HG02840 (cell line): ENCODE data around the gene HES5.
"Not testable (repeated sequence)": the region's sequence is repeated elsewhere in the genome, so short reads cannot be mapped to it uniquely, and the experiment has no call there.

Experiments
- ATAC-seq: cut with Tn5 transposase; IDR thresholded peaks from one replicate; pipeline ENCODE4 v1.9.1; 2021; ENCODE audit warnings: mild to moderate bottlenecking, moderate library complexity, moderate number of reproducible peaks; ENCODE audit not compliant: unreplicated experiment, low FRiP score

HES5 gene

DNA sequence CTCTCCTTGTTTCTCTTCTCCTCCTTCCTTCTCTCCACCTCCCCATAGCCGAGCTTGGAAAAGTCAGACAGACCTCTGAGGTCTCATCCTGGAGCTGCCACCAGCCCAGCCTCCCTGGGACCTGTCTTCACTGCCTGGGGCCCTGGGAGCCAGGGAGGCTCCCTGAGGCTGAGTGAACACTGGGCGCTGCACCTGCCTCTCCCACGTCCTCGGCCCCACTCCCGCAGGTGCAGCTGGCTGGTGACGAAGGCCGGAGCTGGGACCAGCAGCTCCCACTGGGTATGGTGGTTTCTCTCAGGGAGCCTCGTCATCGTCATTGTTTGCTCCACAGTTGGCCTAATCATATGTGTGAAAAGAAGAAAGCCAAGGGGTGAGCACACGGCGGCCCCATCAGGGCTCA, 31.4 kb upstream of the HES5 start:
- ATAC-seq: no peak

- no peak for ATAC-seq
Measured at GRCh38 chr1:2560299-2561073, 30.4 kb upstream of the HES5 start.

GRCh38 chr1:2559509-2560298, 29.6 kb upstream of the HES5 start:
- ATAC-seq: no peak

DNA sequence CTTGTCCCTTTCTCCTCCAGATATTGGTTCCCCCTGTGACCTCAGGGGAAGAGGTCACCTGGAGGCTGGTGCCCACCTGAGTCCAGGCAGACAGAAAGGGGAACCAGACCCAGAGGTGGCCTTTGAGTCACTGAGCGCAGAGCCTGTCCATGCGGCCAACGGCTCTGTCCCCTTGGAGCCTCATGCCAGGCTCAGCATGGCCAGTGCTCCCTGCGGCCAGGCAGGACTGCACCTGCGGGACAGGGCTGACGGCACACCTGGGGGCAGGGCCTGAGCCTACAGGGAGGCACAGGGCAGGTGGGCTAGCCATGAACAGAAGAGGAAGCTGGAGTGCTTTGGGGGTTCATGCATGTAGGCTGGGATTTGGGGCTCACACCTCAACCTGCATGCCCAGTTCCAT, 28.8 kb upstream of the HES5 start:
- ATAC-seq: no peak

DNA sequence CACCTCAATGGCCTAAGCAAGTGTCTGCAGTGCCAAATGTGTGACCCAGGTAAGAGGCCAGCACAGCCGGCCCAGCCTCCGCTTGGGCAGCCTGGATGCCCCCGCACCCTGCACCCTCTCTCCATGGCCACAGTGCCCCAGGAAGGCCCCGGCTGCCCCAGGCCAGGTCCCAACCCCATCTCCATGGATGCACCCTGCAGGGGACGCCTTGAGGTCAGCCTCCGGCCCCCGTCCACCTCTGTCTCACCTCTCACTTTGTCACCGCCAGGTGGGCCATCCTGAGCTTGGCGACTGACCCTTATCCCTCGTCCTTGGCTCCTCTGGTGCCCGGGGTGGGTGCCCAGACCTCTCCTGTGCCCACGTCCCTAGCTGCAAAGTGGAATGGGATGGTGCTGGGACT, 28.4 kb upstream of the HES5 start:
- ATAC-seq: no peak

- no peak for ATAC-seq
Measured at GRCh38 chr1:2557482-2558400, 27.7 kb upstream of the HES5 start.

- no peak for ATAC-seq
Measured at GRCh38 chr1:2556678-2557481, 26.8 kb upstream of the HES5 start.

DNA sequence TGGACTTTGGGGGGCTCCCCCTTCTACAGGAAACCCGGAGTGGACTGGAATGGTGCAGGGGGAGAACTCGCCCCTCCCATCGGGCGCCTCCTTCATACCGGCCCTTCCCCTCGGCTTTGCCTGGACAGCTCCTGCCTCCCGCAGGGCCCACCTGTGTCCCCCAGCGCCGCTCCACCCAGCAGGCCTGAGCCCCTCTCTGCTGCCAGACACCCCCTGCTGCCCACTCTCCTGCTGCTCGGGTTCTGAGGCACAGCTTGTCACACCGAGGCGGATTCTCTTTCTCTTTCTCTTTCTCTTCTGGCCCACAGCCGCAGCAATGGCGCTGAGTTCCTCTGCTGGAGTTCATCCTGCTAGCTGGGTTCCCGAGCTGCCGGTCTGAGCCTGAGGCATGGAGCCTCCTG, 26.2 kb upstream of the HES5 start, which contains the start of gene TNFRSF14:
Gene TNFRSF14 (plus strand): TSS at position 95 of the 401 bp plus-strand sequence. CDS start 294 bp downstream, at position 389.
- ATAC-seq: peak; percentile 37

DNA sequence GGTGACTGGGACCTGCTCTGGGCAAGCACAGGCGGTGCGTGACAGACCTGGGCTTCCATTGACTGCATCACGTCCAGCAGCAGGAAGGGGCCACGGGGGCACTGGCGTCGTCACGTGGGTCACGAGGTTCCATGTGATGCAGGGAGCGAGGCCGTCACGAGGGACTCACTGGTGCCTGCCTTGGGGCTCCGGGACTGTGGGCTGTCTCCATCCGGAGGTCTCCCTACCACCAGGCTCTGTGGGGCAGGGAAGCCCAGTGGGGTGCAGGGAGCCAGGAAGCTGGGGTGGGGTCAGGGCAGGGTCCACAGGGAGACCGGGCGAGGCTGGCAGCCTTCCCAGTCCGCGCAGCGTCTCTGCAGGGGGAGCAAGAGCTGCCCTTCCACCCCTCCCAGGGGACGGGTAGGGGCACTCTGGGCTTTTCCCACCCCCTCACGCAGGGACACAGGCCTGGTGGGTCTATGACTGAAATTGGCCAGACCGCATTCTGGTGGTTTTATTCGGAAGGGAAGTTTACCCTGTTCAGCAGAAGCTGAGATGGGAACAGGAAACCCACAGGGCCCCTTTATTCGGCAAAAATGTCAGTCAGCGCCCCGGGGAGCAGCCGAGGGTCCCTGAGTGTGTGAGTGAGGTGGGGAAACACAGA, 25.7 kb upstream of the HES5 start:
- peak; percentile 42 for ATAC-seq

GRCh38 chr1:2554621-2555387, 24.7 kb upstream of the HES5 start:
- no peak for ATAC-seq

DNA sequence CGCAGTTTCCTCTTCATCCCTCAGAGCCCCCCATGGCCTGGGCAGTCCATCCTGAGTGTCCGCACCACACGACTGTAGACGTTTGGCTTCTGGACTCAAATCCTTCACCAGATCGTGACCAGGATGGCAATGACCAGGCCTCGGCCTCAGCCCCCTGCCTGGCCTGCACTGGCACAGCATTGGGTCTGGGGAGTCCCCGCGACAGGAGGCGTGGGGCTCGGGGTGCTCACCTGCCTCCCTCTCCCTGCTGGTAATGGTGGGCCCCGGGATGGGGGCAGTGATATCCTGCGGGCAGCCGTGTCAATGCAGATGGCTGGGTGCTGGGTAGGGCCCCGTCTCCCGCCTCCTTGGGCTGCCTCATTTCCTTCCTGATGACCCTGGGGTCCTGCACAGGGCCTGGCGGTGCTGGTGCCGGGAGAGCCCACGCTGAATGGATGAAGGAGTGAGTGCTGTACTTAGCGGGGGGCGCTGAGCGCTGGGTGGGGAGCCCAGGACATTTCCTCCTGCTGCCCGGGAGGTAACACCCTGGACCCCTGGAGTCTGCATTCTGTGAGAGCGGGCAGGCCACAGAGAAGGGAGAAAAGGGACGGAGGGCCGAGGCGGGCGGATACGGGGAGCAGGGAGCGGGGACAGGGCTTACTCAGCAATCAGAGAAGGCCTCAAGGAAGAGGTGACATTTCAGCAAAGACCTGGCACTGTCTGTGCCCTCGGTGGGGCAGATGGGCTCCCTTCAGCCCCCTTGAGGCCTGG, 24.0 kb upstream of the HES5 start:
- ATAC-seq: no peak

- ATAC-seq: not testable (repeated sequence)
Measured at GRCh38 chr1:2553076-2553475, 23.0 kb upstream of the HES5 start.

DNA sequence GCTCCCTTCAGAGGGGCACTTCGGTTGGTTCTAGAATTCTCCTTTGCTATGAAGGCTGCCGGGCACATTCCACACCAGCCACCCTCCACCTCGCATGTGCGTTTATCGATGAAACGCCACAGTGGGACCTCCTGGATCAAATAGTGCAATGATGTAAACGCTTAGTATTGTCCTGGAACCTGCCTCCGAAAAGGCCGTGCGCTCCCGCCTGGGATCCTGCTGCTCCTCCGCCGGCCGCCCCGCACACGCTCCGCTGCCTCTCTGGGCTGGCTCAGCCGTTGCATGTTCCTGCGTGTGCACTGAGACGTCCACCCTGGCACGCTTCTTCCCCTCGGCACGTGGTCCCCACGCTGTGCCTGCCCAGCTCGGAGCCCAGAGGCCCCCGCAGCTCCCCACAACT, 22.1 kb upstream of the HES5 start:
- no peak for ATAC-seq

DNA sequence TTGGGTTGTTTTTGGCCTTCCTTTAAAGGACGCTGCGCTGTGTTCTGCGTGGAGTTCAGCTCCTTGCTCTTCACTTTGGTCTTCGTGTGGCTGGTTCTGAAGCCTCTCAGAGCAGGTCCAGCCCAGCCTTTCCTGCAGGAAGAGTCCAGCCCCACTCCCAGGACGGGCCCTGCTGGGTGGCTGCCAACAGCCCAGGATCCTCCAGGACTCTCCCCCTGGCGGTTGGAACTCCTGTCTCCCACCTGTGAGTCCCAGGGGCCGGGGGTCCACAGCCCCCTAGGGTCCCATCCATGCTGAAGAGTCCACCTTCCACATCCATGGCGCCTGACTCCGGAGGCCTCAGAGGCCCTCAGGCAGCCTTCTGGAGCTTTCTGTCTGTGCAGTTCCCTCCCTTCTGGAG, 21.5 kb upstream of the HES5 start:
- ATAC-seq: not testable (repeated sequence)

- not testable (repeated sequence) for ATAC-seq
Measured at GRCh38 chr1:2550309-2550861, 20.3 kb upstream of the HES5 start.

- not testable (repeated sequence) for ATAC-seq
Measured at GRCh38 chr1:2549367-2550029, 19.4 kb upstream of the HES5 start.

DNA sequence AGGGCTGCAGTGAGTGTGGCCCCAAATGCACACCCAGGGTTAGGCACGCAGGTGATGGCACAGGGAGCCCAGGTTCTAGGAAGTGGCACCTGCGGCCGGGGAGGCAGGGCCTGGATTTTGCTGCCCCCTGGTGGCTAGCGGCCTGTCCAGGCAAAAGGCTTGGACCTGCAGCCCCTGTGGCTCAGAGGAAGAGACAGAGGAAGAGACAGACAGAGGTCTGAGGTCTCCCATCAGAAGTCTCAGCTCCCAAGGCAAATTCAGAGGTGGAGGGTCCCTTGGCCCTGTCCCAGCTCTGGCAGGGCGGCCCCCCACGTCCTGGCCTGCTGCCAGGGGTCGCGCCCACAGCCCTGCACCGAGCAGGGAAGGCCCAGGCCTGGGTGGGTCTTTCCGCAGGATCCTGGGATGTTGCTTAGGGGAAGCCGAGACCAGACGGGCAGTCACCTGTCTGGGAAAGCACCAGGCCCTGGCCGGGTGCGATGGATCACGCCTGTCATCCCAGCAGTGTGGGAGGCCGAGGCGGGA, 18.1 kb upstream of the HES5 start:
- ATAC-seq: peak; percentile 16
